GM13977 (cell line): ENCODE results near the gene ANGPTL1.

Experiments
- DNase-seq: peaks from one replicate; pipeline ENCODE4 v3.0.0; 2012; ENCODE audit warnings: low spot score
- in situ Hi-C: fragments of 300-500 bp; cut with MboI; formaldehyde crosslinking; loops from one replicate; pipeline ENCODE4 v1.12.0; 2022; ENCODE audit warnings: low sequenced_read_pairs, low pct_unique_long_range_greater_than_20kb, mixed read lengths, inconsistent platforms; ENCODE audit not compliant: unreplicated experiment
- TF ChIP-seq, protein P1 (sequence below): IDR thresholded peaks from 2 replicates; pipeline ENCODE4 v1.5.1; 2012; ENCODE audit warnings: mild to moderate bottlenecking, control low read depth; ENCODE audit not compliant: insufficient read depth; ENCODE audit errors: extremely low read depth, missing control alignments

The ANGPTL1 gene

DNA sequence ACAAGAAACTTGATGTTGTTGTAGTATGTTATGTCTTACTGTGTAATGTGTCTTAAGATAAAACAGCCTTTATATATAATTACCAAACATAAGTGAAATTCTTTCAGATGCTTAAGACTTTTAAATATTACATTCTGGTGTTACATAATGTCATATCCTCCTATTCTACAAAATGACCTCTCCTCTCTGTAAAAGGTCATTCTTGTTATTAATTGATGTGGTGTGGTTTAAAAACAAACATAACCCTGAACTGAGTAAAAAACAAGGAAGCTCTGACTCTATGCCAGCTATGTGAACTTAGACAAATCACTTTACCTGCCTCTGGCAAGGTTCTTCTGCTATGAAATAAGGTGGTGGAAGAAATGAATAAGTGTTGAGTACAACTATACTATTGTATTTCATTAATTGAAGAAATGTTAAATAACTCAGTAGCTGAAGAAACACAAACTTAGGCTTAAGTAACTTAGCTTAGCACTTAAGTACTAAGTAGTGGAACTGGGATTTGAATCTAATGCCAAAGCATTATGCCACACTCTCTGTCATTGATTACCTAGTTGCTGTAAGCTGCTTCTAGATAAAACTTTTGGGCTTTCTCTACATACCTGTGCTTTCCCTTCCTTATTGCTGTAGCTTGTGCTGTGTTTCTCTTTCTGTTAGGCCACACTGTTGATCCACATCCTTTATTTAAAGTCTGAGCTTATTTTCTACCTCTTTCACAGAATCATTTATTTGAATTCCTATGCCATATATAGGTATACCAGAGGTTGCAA, 859 bp upstream of the ANGPTL1 start:
- in situ Hi-C loops = no loop called here
- TF ChIP-seq, protein P1, sequence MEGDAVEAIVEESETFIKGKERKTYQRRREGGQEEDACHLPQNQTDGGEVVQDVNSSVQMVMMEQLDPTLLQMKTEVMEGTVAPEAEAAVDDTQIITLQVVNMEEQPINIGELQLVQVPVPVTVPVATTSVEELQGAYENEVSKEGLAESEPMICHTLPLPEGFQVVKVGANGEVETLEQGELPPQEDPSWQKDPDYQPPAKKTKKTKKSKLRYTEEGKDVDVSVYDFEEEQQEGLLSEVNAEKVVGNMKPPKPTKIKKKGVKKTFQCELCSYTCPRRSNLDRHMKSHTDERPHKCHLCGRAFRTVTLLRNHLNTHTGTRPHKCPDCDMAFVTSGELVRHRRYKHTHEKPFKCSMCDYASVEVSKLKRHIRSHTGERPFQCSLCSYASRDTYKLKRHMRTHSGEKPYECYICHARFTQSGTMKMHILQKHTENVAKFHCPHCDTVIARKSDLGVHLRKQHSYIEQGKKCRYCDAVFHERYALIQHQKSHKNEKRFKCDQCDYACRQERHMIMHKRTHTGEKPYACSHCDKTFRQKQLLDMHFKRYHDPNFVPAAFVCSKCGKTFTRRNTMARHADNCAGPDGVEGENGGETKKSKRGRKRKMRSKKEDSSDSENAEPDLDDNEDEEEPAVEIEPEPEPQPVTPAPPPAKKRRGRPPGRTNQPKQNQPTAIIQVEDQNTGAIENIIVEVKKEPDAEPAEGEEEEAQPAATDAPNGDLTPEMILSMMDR = no peak
- DNase-seq = no peak

DNA sequence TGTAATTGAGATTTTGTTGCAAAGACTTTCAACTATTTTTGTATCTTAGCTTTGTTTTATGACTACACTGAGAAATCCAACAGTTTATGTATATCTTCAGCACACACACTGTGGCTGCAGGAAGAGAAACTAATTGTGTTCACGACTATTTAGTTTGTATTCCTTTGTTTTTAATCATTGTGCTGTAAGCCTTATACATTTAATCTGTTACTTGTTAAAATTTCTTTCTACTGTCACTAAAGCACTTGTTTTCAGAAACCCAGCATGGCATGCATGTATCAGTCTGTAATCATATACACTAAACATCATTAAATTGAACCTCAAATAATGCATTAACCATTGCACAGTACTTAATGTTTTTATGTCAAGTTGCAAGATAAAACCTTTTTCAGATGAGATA, 656 bp downstream of the ANGPTL1 start:
- DNase-seq = no peak
- in situ Hi-C loops = no loop called here
- TF ChIP-seq, protein P1 = no peak

DNA sequence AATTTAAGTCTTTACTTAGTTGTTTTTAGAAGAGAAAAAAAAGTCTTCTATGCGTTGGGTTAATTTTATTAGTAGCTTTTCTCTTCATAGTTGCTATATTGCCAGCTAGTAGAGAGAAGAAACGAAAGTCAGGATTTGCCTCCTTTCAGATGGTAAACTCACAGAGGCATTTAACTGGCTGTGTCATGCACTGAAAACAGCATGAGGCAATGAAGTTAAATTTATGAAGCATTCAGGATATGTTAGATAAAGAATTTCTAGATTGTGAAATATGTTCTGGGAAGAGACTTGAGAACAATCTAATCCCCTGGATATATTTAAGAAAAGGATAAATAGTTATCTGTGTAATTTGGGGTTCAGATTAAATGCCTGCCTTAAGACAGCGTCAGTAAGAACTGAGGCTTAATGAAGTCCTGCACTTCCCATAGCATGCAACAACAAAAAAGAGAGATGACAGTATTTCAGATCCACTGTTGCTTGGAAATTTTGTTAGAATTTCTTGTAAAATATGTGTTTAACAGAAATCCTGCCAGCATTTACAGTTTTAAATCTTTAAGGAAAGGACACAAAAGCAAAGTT, 1.7 kb downstream of the ANGPTL1 start:
- in situ Hi-C loops = no loop called here
- TF ChIP-seq, protein P1 = no peak
- DNase-seq = no peak

DNA sequence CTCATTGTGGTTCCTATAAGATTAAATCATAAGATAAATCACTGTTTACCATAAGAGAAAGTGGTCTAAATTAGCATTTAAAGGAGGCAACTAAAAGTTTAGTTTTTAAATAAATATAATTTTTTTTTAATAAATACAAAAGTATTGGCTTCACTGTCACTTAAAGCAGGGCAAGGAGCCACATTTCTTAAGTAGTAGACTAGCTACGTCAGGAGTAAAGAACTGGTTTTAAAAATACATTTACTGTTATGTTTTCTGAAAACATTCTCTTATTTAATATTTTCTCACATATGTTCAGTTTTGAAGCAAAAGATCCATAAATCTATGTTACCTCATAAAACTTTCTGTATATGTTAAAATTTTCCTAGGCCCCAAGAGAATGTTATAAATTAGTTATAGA, 2.2 kb downstream of the ANGPTL1 start:
- in situ Hi-C loops = no loop called here
- TF ChIP-seq, protein P1 = no peak
- no peak for DNase-seq

DNA sequence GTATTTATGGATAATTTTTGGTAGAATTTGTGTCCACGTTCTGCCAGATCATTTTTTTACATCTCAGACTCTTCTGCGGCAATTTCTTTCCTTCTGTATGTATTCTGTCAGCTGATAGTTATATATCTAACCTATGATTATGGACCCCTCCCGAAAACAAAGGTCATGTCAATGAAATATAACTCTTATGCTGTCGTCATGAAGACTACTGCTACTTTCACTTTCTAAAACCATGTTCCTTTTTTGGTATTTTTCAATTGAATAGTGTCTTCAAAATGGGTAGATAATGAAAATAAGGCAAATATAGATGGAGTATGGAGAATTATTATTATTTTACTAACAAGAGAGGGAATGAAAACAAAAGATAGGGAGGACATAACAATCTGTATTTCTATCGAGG, 3.2 kb downstream of the ANGPTL1 start:
- TF ChIP-seq, protein P1 = no peak
- DNase-seq = no peak
- in situ Hi-C loops = no loop called here

DNA sequence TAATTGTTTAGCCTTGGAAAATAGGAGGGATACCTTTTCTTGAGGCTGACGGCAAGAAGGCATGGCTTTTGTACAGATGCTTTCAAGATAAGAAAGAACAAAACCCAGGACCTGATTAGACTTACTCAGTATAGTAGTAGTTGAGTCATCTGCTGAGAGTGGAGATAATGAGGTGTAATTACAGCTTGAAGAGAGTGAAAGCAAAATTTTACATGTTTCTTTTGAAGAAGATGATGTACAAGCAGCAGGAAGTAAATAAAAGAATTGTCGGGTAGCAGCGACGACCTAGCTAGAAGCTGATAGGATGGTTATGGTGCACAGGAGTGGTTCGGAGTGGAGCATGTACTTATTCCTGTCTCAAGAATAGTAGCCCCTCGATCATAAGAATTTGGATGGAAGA, 6.6 kb downstream of the ANGPTL1 start:
- DNase-seq = no peak
- in situ Hi-C loops = no loop called here
- TF ChIP-seq, protein P1 = no peak

DNA sequence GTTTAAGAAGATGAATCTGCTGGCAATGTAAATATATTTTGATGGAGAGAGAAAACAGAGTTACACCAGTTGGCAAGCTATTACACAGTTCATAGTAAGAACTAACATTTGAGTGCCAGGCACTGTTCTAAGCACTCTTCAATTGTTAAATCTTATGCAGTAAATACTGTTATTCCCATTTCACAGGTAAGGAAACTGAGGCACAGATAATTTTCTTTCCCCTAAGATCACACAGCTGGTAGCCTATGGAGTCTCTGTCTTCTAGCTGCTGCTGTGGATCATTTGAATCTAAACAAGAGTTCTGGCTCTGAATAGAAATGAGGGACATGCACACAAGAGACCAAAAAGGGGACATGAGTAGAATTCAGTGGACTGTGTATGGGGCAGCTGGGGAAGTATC, 8.0 kb downstream of the ANGPTL1 start:
- TF ChIP-seq, protein P1 = no peak

More for the DNA sequence above, 8.0 kb downstream of the ANGPTL1 start:
- DNase-seq = no peak
- in situ Hi-C loops = no loop called here
